HG03442 (cell line): ENCODE results near the gene ICAM1.
A peak's percentile ranks its signal among the peaks of the same experiment; 100 is the strongest.
"Not testable (repeated sequence)": the region's sequence is repeated elsewhere in the genome, so short reads cannot be mapped to it uniquely, and the experiment has no call there.

Experiments
- ATAC-seq: cut with Tn5 transposase; IDR thresholded peaks from one replicate; pipeline ENCODE4 v1.9.1; 2021; ENCODE audit warnings: mild to moderate bottlenecking, moderate library complexity; ENCODE audit not compliant: unreplicated experiment

Gene ICAM1

DNA sequence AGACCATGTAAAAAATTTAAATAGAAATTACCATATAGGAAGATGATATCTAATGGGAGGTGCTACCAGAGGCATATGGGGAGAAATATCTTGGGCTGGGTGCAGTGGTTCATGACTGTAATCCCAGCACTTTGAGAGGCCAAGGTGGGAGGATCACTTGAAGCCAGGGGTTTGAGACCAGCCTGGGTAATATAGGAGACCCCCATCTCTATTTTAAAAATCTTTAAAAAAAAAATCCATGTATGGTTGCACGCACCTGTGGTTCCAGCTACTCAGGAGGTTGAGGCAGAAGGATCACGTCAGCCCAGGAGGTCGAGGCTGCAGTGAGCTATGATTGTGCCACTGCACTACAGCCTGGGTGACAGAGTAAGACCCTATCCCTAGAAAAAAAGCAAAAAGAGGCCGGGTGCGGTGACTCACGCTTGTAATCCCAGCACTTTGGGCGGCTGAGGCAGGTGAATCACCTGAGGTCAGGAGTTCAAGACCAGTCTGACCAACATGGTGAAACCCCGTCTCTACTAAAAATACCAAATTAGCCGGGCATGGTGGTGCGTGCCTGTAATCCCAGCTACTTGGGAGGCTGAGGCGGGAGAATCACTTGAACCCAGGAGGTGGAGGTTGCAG is 29.0 kb upstream of the ICAM1 start:
- not testable (repeated sequence) for ATAC-seq

DNA sequence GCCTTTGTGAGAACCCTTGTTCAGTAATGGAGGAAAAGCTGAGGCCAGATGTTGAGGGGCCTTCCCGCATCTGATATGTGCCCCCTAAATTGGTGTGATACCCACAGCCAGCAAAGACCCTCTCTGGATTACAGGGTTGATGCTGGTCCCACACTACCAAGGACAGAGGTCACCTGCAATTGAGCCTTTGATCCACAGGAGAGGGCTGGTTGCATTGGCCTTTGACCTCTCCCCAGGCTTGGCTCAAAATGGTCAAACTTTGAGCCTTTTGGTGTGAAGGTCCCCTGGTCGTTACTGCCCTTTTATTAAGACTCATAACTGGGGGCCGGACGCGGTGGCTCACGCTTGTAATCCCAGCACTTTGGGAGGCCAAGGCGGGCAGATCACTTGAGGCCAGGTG is 27.3 kb upstream of the ICAM1 start:
- no peak for ATAC-seq

DNA sequence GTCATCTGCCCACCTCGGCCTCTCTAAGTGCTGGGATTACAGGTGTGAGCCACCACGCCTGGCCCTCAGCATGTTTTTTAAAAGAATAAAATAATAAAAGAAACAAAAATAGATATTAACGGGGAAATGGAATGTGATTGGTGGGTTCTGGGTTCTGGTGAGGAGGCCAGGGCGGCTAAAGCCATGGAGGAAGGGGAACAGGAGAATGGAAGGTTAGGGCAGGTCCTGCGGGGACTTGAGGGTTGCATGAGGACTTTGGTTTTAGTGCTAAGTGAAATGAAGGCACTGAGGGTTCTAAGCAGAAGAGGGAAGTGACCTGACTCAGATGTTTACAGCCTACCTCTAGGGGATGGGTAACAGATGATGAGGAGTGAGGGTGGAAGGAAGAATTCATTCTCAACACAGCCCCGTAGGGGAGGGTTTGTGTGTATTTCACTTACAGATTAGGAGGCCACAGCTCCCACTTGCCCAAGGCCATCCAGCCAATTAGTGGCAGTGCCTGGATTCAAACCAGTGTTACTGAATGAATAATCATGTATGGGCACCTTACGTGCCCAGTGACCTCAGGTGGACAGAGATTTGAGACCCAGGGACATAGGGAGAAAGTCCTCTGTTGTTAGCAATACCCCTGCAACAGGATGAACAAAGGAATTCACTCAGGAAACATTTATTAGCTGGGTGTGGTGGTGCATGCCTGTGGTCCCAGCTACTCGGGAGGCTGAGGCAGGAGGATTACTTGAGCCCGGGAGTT is 25.6 kb upstream of the ICAM1 start:
- no peak for ATAC-seq

DNA sequence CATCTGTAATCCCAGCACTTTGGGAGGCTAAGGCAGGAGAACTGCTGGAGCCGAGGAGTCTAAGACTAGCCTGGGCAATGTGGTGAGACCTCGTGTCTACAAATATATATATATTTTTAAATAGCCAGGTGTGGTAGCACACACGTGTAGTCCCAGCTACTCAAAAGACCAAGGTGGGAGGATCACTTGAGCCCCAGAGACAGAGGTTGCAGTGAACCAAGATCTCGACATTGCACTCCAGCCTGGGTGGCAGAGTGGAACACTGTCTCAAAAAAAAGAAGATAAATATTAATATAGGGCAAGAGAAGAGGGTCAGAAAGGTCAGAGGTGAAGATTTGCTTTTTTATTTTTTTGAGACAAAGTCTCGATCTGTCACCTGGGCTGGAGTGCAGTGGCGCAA is 24.4 kb upstream of the ICAM1 start:
- ATAC-seq, result no peak

DNA sequence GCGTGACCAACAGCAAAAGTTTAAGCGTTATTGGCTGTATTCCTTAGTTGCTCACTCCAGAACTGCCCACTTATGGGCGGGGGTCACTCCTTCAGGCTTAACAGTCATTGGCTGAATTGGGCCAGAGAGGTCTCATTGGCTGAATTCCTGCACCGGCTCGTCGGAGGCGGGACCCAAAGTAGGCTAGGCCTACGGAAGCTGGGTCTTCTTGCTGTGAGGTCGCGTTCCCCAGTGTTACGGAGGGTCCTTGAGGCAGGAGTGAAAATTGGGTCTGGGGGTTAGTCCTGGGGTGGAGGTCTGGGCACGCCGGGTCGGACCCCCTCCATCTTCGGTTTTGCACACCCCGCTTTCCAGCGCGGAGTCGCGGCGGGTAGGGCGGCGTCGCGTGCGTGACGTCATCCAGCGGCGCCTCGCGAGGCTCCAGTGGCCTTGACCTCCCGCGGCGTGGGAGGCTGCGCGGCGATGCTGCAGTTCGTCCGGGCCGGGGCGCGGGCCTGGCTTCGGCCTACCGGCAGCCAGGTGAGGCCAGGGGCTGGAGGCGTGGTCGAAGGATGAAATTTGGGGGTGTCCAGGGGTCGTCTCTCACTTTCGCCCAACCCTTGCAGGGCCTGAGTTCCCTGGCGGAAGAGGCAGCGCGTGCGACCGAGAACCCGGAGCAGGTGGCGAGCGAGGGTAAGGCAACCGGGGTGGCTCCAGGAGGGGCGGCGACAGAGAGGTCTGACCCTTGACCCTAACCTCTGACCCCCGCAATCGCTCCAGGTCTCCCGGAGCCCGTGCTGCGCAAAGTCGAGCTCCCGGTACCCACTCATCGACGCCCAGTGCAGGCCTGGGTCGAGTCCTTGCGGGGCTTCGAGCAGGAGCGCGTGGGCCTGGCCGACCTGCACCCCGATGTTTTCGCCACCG is 18.9 kb upstream of the ICAM1 start, which contains the start of gene MRPL4:
TSS of gene MRPL4 (plus strand) at position 423 of the 903 bp plus-strand sequence. CDS start at position 463, 40 bp downstream.
- ATAC-seq, result peak; percentile 84

DNA sequence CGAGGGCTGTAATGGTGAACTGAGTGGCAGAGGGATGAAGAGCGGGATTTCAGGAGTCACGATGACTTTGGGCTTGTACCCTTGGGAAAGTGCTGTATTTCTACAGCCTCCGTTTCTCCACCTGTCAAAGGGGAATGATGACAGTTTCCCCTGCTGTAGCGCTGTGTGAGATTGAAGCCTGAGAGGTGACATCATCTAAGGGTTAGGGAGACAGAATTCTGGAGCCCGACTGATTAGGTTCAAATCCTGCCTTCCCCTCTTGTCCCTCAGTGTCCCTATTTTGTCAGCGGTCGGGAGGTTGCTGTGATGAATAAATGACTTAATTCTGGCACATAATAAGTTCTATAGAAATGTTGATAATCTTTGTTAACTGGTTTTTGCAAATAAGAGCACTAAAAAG is 18.2 kb upstream of the ICAM1 start:
- no peak for ATAC-seq

DNA sequence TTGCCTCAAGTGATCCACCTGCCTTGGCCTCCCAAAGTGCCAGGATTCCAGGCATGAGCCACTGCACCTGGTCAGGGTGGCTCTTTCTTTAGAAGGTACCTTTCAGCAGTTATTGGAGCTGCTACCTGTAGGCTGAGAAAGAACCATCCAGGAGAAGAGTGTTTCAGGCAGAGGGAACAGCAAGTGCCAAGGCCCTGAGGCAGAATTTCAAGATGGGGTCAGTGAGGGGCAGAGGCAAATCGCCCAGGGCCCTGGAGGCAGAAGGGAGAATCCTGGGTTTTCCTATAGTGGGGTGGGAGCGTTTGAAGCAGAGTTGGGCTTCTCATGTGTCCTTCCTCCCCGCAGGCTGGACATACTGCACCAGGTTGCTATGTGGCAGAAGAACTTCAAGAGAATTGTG is 16.7 kb upstream of the ICAM1 start:
- no peak for ATAC-seq

DNA sequence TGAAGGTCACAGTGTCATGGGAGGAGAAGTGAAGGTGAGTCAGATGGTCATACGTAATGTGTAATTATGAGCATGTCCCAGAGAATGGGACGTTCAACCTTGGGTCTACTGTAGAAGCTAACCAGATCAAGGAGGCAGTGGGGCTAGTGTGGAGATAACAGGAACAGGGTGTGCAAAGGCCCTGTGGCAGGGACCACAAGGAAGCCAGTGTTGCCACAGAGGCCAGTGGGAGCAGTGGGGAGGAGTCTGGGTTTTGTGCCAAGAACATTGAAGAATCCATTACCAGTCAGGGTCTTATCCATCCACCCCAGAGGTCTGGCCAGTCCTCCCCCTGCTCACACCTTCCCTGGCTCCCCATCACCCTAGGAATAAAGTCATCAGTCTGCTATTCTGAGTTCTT is 15.6 kb upstream of the ICAM1 start:
- ATAC-seq, result no peak

DNA sequence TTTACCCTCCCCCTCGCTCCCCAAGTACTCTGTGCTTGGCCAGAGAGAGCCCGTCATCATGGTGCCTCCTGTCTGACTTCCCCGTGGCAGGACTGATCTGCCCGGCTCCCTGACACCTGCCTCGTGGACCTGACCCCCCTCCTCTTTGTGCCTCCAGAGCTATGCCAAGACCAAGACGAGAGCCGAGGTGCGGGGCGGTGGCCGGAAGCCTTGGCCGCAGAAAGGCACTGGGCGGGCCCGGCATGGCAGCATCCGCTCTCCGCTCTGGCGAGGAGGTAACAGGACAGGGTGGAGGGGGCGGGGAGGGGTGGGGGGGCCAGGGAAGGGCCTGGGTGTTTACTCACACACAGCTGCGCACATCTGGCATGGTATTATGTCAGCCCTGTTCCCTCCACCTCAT is 14.4 kb upstream of the ICAM1 start:
- ATAC-seq, result no peak

DNA sequence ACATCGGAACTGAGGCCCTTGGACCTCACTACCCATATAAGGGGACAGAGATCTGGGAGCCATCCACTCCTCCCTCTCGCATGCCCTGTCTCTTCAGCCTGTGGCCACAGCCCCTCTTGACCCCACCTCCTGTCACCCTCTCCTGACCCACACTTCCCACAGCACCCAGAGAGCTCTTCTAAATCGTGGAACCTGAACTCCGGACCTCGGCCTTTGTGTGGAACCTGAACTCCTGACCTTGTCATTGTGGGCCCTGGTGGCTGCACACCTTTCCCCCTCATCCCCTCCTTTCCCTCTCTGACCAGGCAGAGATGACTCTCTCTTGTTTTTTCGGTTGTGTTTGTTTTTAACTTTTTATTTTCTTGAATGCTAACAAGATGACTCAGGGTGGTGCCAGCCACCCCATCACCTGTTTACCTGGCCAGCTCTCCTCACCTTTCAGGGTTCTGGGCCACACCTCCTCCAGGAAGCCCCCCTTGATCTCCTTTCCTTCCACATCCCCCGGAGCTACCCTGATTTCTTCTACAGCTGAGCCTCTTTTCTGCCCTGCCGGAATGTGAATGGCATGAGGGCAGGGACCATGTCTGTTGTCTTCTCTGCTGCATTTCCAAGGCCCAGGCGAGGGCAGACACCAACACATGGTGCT is 13.8 kb upstream of the ICAM1 start:
- ATAC-seq, result no peak

DNA sequence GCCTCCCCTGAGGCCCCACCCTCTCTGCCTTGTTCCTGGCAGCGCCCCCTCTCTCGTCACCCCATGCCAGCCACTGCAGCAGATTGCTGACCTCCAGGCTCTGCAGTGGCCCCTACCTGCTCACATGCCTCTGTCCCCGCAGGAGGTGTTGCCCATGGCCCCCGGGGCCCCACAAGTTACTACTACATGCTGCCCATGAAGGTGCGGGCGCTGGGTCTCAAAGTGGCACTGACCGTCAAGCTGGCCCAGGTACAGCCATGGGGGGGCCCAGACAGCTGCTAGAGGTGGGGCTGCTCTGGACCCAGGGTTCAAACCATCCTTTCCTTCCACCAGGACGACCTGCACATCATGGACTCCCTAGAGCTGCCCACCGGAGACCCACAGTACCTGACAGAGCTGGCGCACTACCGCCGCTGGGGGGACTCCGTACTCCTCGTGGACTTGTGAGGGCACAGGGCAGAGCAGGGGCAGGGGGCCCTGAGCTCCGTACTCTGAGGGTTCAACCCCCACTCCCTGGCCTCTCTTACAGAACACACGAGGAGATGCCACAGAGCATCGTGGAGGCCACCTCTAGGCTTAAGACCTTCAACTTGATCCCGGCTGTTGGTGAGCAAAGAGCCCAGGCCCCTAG is 12.7 kb upstream of the ICAM1 start:
- ATAC-seq, result no peak

DNA sequence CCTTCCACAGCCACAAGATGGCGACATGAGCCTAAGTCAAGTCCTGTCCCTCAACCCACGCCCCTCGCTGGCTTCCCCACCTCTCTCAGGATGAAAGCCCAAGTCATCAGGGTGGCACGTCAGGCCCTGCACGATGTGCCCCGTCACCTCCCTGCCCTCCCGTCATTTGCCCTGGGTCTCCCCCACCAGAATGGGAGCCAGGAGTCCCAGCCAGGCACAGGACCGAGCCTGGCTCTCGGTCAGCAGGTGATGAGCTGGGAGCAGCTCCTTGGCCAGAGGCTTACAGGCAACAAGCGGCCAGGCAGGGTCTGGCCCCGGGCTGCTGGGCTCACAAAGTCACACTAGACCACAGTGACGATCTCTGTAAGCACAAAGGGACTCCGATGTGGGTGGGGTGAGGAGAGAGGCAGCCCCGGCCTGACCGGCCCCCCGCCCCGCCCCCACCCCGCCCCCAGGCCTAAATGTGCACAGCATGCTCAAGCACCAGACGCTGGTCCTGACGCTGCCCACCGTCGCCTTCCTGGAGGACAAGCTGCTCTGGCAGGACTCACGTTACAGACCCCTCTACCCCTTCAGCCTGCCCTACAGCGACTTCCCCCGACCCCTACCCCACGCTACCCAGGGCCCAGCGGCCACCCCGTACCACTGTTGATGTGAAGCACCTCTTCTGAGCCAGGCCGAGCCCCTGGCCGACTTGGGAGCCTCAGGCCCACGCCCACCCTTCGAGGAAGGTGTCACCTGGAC is 11.6 kb upstream of the ICAM1 start:
- ATAC-seq, result no peak

DNA sequence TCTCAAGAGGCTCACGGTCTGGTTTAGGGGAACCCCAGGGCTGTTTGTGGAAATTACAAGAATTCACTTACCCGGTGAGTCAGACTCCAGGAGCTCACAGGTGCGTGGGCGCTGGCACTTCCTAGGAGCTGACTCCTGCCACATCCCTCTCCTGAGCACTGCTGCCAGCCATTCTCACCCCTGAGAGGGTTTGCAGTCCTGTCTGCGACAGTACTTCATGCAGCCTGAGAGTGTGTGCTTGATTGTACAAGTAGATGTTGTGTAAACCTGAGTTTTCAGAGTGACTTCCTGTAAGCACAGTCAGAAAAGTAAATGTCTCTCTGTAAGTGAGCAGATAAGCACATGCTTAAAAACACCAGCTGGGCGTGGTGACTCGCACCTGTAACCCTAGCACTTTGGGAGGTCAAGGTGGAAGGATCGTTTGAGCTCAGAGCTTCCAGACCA is 10.8 kb upstream of the ICAM1 start:
- ATAC-seq, result no peak

DNA sequence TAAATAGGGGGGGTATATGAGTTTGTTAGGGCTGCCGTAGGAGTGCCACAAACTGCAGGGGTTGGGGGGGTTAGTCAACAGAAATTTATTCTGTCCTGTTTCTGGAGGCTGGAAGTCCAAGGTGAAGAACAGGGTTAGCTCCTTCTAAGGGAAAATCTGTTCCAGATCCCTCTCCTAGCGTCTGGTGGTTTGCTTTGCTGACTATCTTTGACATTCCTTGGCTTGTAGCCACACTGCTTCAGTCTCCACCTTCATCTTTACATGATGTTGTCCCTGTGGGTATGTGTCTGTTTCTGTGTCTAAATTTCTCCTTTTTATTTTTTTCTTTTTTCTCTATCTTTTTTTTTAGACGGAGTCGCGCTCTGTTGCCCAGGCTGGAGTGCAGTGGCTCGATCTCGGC is 8.1 kb upstream of the ICAM1 start:
- no peak for ATAC-seq

DNA sequence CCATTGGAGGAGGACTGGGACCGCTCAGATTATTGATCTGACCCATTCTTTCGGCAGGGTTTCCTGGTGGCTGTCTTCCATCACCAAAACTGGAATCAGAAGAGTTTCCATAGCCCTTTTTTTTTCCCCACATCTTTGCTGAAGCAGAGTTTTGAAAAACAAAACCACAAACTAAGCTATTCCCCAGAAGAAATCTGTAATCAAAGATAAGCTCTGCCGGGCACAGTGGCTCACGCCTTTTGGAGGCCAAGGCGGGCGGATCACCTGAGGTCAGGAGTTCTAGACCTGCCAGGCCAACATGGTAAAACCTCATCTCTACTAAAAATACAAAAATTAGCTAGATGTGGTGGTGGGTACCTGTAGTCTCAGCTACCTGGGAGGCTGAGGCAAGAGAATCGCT is 4.2 kb upstream of the ICAM1 start:
- ATAC-seq, result no peak

DNA sequence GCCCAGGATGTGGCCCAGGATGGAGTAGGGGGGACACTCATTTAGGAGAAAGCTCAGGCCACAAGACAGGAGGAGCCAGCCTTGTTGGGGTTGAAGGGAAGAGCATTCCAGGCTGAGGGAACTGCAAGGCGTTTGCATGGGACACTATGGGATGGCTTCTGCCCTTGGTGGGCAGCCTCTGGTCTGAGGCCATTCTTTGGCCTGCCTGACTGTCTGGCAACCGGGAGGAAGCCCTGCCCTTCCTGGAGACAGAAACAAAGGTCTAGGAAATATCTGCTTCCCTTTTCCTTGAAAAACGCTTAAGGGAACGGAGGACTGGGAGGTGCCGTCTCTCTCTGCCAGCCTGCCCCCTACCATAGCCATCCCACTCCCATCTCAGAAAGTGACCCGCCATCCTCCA is 2.8 kb upstream of the ICAM1 start:
- no peak for ATAC-seq

DNA sequence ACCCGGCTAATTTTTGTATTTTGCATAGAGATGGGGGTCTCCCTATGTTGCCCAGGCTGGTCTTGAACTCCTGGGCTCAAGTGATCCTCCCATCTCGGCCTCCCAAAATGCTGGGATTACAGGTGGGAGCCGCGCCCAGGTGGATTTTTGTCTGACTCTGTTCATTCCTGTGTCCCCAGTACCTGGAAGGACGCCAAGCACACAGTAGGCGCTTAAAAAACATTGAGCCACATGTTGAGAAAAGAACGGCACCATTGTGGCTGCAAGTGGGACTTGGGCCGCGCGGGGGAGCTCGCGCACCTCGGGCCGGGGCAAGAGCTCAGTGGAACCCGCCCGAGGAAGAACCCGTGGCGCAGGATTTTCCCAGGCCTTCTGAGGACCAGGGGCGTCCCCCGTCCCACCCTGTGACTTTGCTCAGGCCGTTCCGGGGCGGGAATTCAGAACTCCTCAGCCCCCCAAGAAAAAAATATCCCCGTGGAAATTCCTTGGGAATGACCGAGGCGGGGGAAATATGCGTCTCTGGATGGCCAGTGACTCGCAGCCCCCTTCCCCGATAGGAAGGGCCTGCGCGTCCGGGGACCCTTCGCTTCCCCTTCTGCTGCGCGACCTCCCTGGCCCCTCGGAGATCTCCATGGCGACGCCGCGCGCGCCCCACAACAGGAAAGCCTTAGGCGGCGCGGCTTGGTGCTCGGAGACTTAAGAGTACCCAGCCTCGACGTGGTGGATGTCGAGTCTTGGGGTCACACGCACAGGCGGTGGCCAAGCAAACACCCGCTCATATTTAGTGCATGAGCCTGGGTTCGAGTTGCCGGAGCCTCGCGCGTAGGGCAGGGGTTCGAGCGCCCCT is 1.4 kb upstream of the ICAM1 start:
- ATAC-seq, result no peak

DNA sequence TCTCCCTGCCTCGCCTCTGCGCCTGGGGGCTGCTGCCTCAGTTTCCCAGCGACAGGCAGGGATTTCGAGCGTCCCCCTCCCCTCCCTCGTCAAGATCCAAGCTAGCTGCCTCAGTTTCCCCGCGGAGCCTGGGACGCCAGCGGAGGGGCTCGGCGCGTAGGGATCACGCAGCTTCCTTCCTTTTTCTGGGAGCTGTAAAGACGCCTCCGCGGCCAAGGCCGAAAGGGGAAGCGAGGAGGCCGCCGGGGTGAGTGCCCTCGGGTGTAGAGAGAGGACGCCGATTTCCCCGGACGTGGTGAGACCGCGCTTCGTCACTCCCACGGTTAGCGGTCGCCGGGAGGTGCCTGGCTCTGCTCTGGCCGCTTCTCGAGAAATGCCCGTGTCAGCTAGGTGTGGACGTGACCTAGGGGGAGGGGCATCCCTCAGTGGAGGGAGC is 722 bp upstream of the ICAM1 start:
- peak; percentile 38 for ATAC-seq

DNA sequence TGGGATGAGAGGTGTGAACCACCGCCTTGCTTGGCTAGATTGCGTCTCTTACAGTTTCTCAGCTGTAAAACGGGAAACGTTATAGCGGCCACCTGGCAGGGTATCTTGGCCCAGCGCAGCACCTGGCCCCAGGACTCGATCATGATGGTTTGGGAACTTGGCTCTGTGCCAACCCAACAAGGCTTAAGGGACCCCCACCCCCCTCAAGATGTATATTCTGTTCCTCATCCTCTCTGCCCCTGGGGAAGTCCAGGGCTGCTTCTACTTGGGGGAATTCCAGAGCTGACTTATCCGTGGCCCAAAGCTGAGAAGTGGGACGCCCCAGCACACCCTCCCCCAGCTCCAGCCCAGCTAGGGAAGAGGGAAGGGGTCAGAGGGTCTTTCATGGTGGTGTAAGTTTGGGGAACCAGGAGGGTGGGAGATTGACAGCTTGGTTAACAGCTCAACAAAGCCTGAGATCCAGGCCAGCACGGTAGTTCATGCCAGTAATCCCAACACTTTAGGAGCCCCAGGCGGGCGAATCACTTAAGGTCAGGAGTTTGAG is 695 bp downstream of the ICAM1 start:
- peak; percentile 13 for ATAC-seq
